Hematopoietic multipotent progenitor cell treated with erythropoietin and hydrocortisone succinate and interleukin-3 and kit ligand, for 8 days (in vitro differentiated cells): ENCODE data around the gene LRP1.
A peak's percentile ranks its signal among the peaks of the same experiment; 100 is the strongest.

Experiments
- DNase-seq: peaks from one replicate; pipeline ENCODE4 v3.0.0-alpha.2; 2015

Gene LRP1

GRCh38 chr12:57157588-57158173 is 29.4 kb downstream of the LRP1 start:
- no peak for DNase-seq

- DNase-seq, result no peak
These were observed 29.9 kb downstream of the LRP1 start for GRCh38 chr12:57158186-57158585.

GRCh38 chr12:57158665-57159064 is 30.4 kb downstream of the LRP1 start:
- no peak for DNase-seq

GRCh38 chr12:57159311-57159710 is 31.0 kb downstream of the LRP1 start:
- DNase-seq, result no peak

- DNase-seq, result no peak
These were observed 31.8 kb downstream of the LRP1 start for GRCh38 chr12:57160040-57160439.

- no peak for DNase-seq
These were observed 32.5 kb downstream of the LRP1 start for GRCh38 chr12:57160741-57161140.

- no peak for DNase-seq
These were observed 33.2 kb downstream of the LRP1 start for GRCh38 chr12:57161491-57161890.

GRCh38 chr12:57162553-57163125 is 34.4 kb downstream of the LRP1 start:
- no peak for DNase-seq

- DNase-seq, result no peak
These were observed 36.2 kb downstream of the LRP1 start for GRCh38 chr12:57164454-57164853.

- DNase-seq, result no peak
These were observed 36.8 kb downstream of the LRP1 start for GRCh38 chr12:57164966-57165625.

- peak; percentile 37 for DNase-seq
These were observed 37.5 kb downstream of the LRP1 start for GRCh38 chr12:57165741-57166140.

GRCh38 chr12:57166971-57167371 is 38.7 kb downstream of the LRP1 start:
- peak; percentile 33 for DNase-seq

- DNase-seq, result no peak
These were observed 39.8 kb downstream of the LRP1 start for GRCh38 chr12:57168058-57168457.

GRCh38 chr12:57169046-57169795 is 40.9 kb downstream of the LRP1 start:
- DNase-seq, result no peak

- DNase-seq, result no peak
These were observed 41.7 kb downstream of the LRP1 start for GRCh38 chr12:57169969-57170368.

- no peak for DNase-seq
These were observed 42.1 kb downstream of the LRP1 start for GRCh38 chr12:57170408-57170807.

GRCh38 chr12:57170927-57171326 is 42.6 kb downstream of the LRP1 start:
- DNase-seq, result peak; percentile 65

- DNase-seq, result no peak
These were observed 43.4 kb downstream of the LRP1 start for GRCh38 chr12:57171668-57172067.

- DNase-seq, result peak; percentile 67
These were observed 44.8 kb downstream of the LRP1 start for GRCh38 chr12:57173089-57173488.

- no peak for DNase-seq
These were observed 45.4 kb downstream of the LRP1 start for GRCh38 chr12:57173683-57174082.

GRCh38 chr12:57175428-57176138 is 47.3 kb downstream of the LRP1 start:
- DNase-seq, result peak; percentile 70

GRCh38 chr12:57176139-57176477 is 47.8 kb downstream of the LRP1 start:
- DNase-seq, result no peak

- no peak for DNase-seq
These were observed 48.6 kb downstream of the LRP1 start for GRCh38 chr12:57176846-57177245.
